NCI-H524 treated with DMSO at 0.1 percent for 48 hours (cell line): ENCODE results near the gene ARG2.

Source experiments
- DNase-seq: peaks from one replicate; lab custom pipeline; 2025; lab: John Stamatoyannopoulos, UW

The ARG2 gene

GRCh38 chr14:67683842-67684241 lies 64.1 kb downstream of the ARG2 start:
- DNase-seq: no peak

GRCh38 chr14:67690011-67690410 lies 70.3 kb downstream of the ARG2 start:
- DNase-seq: no peak

- peak; percentile 34 for DNase-seq
Measured at GRCh38 chr14:67694791-67695393, 75.2 kb downstream of the ARG2 start.

- DNase-seq: peak; percentile 93
Measured at GRCh38 chr14:67695394-67695949, 75.8 kb downstream of the ARG2 start, which contains the start of gene RDH11. TSS of gene RDH11 (minus strand) at chr14:67695764. CDS start at chr14:67695703, 61 bp downstream.

GRCh38 chr14:67697006-67697405 lies 77.3 kb downstream of the ARG2 start:
- DNase-seq: no peak

- no peak for DNase-seq
Measured at GRCh38 chr14:67698179-67698578, 78.5 kb downstream of the ARG2 start.
